Ascending aorta (tissue), 2 donors: ENCODE measurements around the gene NECAB2. TPM values are rescaled to one million over a fixed set of nuclear protein-coding genes. Genes with fewer than 3 reads are reported as not detected.

Source experiments
- DNase-seq, 2 donors: peaks; one replicate each; pipeline ENCODE4 v3.0.0-alpha.2; 2019; ENCODE audit warnings: low spot score in 2 of 2
- H3K27ac ChIP-seq, 2 donors: fragments of 200-600 bp; sonication (generic); one replicate each; pipeline ENCODE4 v1.5.1; 2016 to 2017; ENCODE audit warnings: mild to moderate bottlenecking in 1 of 2
- H3K27me3 ChIP-seq: fragments of 200-600 bp; sonication (generic); one replicate; pipeline ENCODE4 v1.5.1; 2017
- H3K36me3 ChIP-seq, 2 donors: fragments of 200-600 bp; sonication (generic); one replicate each; pipeline ENCODE4 v1.5.1; 2016
- H3K4me1 ChIP-seq, 2 donors: fragments of 200-600 bp; sonication (generic); one replicate each; pipeline ENCODE4 v1.5.1; 2016 to 2017; ENCODE audit warnings: mild to moderate bottlenecking in 1 of 2
- H3K4me3 ChIP-seq, 2 donors: fragments of 200-600 bp; sonication (generic); one replicate each; pipeline ENCODE4 v1.5.1; 2016 to 2017; ENCODE audit warnings: mild to moderate bottlenecking in 1 of 2
- H3K9me3 ChIP-seq, 2 donors: fragments of 200-600 bp; sonication (generic); one replicate each; pipeline ENCODE4 v1.5.1; 2016
- CTCF ChIP-seq, 3 experiments: fragments of 200-600 bp in 2 of 3; fragments of 450-650 bp in 1 of 3; sonication (generic) in 2 of 3; IDR thresholded peaks; one replicate each; pipeline ENCODE4 v1.5.1; 2016 to 2019; ENCODE audit warnings: antibody characterized with exemption in 3 of 3, mild to moderate bottlenecking in 1 of 3, moderate library complexity in 1 of 3
- intact Hi-C: fragments of 100-400 bp; cut with DNase I; formaldehyde crosslinking; loops from one replicate; pipeline ENCODE4 v1.15.1; 2023
- total RNA-seq: library from RNA; depleted of rRNA; stranded (reverse); fragments of >200 nt; gene quantifications from one replicate; pipeline ENCODE4 v1.1.0, GENCODE V29; 2016

Gene NECAB2
- total RNA-seq, 1 donor from 2014 or later: not detected

GRCh38 chr16:83992624-83993023 is 24.6 kb downstream of the NECAB2 start:
- no peaks in the 10 kb centered on the region for H3K4me1 ChIP-seq
- H3K27me3 ChIP-seq: no peaks in the 10 kb centered on the region
- H3K36me3 ChIP-seq: no peaks in the 10 kb centered on the region
- no peak for DNase-seq
- no peak for TF ChIP-seq CTCF (IDR thresholded peaks at IDR 0.05)
- H3K4me3 ChIP-seq: no peak overlapping the region
- no peaks in the 10 kb centered on the region for H3K9me3 ChIP-seq
- intact Hi-C loops: no loop called here
- H3K27ac ChIP-seq: no peak overlapping the region

- H3K4me1 ChIP-seq: no peaks in the 10 kb centered on the region
- no peak overlapping the region for H3K27ac ChIP-seq
- intact Hi-C loops: no loop called here
- TF ChIP-seq CTCF (IDR thresholded peaks at IDR 0.05): no peak
- no peak overlapping the region for H3K4me3 ChIP-seq
- H3K36me3 ChIP-seq: no peaks in the 10 kb centered on the region
- DNase-seq: no peak
- no peaks in the 10 kb centered on the region for H3K9me3 ChIP-seq
- no peaks in the 10 kb centered on the region for H3K27me3 ChIP-seq
Measured at GRCh38 chr16:83994087-83994486, 26.0 kb downstream of the NECAB2 start.

GRCh38 chr16:83994703-83995102 is 26.7 kb downstream of the NECAB2 start:
- H3K4me1 ChIP-seq: no peaks in the 10 kb centered on the region
- DNase-seq: no peak
- no peaks in the 10 kb centered on the region for H3K27me3 ChIP-seq
- no peak overlapping the region for H3K27ac ChIP-seq
- no peak overlapping the region for H3K4me3 ChIP-seq
- no peaks in the 10 kb centered on the region for H3K36me3 ChIP-seq
- TF ChIP-seq CTCF (IDR thresholded peaks at IDR 0.05): no peak
- no peaks in the 10 kb centered on the region for H3K9me3 ChIP-seq
- intact Hi-C loops: no loop called here

GRCh38 chr16:83995754-83996153 is 27.7 kb downstream of the NECAB2 start:
- Histone ChIP-seq H3K27ac (no peak overlapping the region), H3K9me3 (no peaks in the 10 kb centered on the region), H3K4me1 (no peaks in the 10 kb centered on the region), H3K4me3 (no peak overlapping the region), H3K27me3 (no peaks in the 10 kb centered on the region), H3K36me3 (no peaks in the 10 kb centered on the region)
- TF ChIP-seq CTCF (IDR thresholded peaks at IDR 0.05): no peak
- DNase-seq: no peak
- intact Hi-C loops: no loop called here

- intact Hi-C loops: no loop called here
- H3K36me3 ChIP-seq: no peaks in the 10 kb centered on the region
- no peak for DNase-seq
Measured at GRCh38 chr16:83996481-83997252, 28.6 kb downstream of the NECAB2 start.

More at GRCh38 chr16:83996481-83997252, 28.6 kb downstream of the NECAB2 start:
- no peaks in the 10 kb centered on the region for H3K4me1 ChIP-seq
- H3K4me3 ChIP-seq: no peak overlapping the region
- no peaks in the 10 kb centered on the region for H3K9me3 ChIP-seq
- TF ChIP-seq CTCF (IDR thresholded peaks at IDR 0.05): no peak
- no peaks in the 10 kb centered on the region for H3K27me3 ChIP-seq
- no peak overlapping the region for H3K27ac ChIP-seq
